ENCODE data around the gene CDC42BPB.

DNA sequence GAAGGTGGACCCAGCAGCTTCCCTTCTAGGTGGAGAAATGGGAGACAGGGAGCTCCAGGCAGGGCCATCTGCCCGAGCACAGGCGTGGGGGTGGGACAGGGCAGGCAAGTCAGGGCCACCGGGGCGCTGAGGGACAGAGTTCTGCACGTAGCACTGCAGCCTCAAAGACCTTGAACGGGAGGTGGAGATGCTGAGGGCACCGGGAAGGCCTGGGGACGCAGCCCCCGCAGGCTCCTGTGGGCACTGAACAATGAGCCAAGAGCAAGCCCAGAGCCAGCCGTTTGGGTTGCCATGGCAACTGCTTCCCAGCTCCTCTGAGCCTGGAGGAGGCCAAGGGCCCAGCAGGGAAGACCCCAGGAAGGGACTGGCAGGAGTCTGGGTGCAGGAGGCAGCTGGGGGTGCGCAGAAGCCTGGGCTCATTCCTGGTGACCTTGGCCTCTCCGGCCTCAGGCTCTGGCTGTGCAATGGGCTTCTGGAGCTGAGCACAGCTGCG is 30.0 kb upstream of the CDC42BPB start:
- TF ChIP-seq POLR2A (IDR thresholded peaks at IDR 0.05; ENCODE audit: low read depth, low read length) (no peak), POLR2AphosphoS5 (IDR thresholded peaks at IDR 0.05; ENCODE audit: low read depth, low read length) (no peak), PAX5 (IDR thresholded peaks at IDR 0.05; ENCODE audit: insufficient read depth, low read length, severe bottlenecking) (no peak), TAF1 (IDR thresholded peaks at IDR 0.05; ENCODE audit: low read depth, low read length) (no peak), SPI1 (IDR thresholded peaks at IDR 0.05; ENCODE audit: low read depth, low read length) (no peak)
